Omental fat pad (tissue), 4 donors: ENCODE measurements around the gene PSMA8. TPM values are rescaled to one million over a fixed set of nuclear protein-coding genes. Genes with fewer than 3 reads are reported as not detected.
A peak's percentile ranks its signal among the peaks of the same experiment; 100 is the strongest.

ENCODE experiments used
- ATAC-seq: fragments of 150-250 bp; one replicate; pipeline ENCODE4 v1.9.1; 2016; ENCODE audit warnings: mild to moderate bottlenecking, moderate library complexity; ENCODE audit not compliant: low FRiP score
- DNase-seq: peaks from one replicate; pipeline ENCODE4 v3.0.0-alpha.2; 2019; ENCODE audit warnings: low spot score
- CTCF ChIP-seq, 3 donors: fragments of 450-650 bp; IDR thresholded peaks; one replicate each; pipeline ENCODE4 v1.5.1; 2016 to 2017; ENCODE audit warnings: antibody characterized with exemption in 3 of 3, mild to moderate bottlenecking in 3 of 3, moderate library complexity in 2 of 3
- total RNA-seq, 4 donors: library from RNA; depleted of rRNA; stranded (reverse); fragments of >200 nt; gene quantifications; one replicate each; pipeline ENCODE4 v1.1.0, GENCODE V29; 2016

The PSMA8 gene
- total RNA-seq, 4 donors from 2014 or later, result not detected

GRCh38 chr18:26215247-26215970 is 81.7 kb downstream of the PSMA8 start:
- no peak for TF ChIP-seq CTCF (IDR thresholded peaks at IDR 0.05)
- no peak for DNase-seq
- no peak for ATAC-seq

DNA sequence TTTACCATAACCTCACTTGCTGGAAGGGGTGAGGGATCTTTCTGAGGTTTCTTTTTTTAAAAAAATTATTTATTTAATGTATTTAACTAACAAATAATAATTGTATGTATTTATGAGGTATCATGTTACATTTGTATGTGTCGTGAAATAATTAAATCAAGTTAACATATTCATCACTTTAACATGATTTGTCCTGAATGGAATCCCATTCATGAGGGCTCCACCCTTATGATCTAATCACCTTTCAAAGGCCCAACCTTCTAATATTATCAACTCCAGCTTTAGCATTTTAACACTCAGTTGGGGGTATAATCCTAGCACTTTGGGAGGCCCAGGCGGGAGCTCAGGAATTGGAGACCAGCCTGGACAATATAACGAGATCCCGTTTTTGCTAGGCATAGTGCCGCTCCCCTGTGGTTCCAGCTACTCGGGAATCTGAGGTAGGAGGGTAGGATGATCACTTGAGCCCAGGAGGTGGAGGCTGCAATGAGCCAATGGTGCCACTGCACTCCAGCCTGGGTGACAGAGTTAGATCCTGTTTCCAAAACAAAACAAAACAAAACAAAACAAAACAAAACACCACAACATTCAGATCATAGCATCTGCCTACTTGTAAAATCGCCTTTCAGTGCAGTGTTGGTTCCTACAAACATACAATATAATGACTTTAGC is 91.5 kb downstream of the PSMA8 start:
- DNase-seq (no peak), ATAC-seq (no peak)
- no peak for TF ChIP-seq CTCF (IDR thresholded peaks at IDR 0.05)

GRCh38 chr18:26225915-26226228 is 92.2 kb downstream of the PSMA8 start:
- ATAC-seq (no peak), DNase-seq (no peak)
- no peak for TF ChIP-seq CTCF (IDR thresholded peaks at IDR 0.05)

DNA sequence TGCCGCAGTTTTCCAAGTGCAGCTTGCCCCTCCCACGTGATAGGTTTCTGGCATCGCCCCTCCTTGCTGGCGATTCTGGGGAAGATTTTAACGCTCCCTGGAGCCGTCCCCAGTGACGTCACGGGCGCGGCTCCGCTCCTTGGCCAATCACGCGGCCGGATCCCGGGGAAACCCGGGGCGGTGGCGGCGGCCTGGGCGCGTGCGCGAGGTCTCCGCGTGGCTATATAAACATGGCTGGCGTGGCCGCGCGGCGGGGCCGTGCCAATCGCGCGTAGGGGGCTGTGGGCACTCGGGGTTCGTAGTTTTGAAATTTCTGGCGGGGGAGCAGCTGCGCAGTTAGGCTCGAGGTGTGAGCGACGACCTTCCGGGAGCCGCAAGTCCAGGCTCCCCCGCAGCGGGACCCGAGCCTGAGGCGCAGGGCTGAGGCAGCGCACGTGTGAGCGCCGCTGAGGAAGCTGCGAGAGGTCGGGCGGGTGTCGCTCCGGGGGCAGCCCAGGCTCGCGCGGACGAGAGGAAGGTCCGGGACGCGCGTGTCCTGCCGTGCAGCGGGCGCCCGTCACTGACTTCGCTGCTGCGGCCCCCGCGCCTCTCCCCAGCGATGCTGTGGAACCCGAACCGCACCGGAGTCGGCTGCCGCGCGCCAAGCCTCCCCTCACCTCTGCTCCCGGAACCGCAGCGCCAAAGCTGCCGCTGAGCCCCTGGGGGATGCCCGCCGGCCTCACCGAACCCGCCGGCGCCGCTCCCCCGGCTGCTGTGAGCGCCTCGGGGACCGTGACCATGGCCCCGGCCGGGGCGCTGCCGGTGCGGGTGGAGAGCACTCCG is 92.8 kb downstream of the PSMA8 start, which contains the start of gene TAF4B:
Gene TAF4B (plus strand): TSS at position 217 of the 822 bp plus-strand sequence. CDS start 489 bp downstream, at position 706.
- ATAC-seq, result peak; percentile 97
- TF ChIP-seq CTCF (IDR thresholded peaks at IDR 0.05), result no peak
- DNase-seq, result peak; percentile 93

DNA sequence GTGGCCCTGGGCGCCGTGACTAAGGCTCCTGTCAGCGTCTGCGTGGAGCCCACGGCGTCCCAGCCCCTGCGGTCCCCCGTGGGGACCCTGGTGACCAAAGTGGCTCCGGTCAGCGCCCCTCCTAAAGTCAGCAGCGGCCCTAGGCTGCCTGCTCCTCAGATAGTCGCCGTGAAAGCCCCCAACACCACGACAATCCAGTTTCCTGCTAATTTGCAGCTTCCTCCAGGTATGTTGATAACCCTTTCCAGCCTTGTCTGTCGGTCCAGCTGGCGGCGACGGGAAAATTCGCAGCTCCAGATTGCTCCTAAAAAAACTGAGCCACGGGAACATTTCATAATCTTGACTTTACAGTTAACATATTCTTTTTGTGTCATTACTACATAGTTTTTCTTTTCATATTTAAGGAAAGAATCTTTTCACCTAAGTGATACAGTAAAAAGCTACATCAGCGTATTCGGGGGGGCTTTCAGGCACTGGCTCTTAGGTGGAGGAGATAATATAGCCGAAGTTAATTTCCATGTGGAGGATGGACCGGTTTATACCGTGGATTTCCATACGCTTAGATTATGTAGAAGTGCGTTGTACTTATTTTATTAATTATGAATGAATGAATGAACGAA is 93.5 kb downstream of the PSMA8 start:
- TF ChIP-seq CTCF (IDR thresholded peaks at IDR 0.05), result no peak
- ATAC-seq, result no peak
- no peak for DNase-seq

- TF ChIP-seq CTCF (IDR thresholded peaks at IDR 0.05), result no peak
- ATAC-seq, result no peak
- DNase-seq, result no peak
These were observed 95.0 kb downstream of the PSMA8 start for GRCh38 chr18:26228562-26229260.
